A673 (cell line): Measurements from ENCODE around the gene MGST2. TPM values are rescaled to one million over a fixed set of nuclear protein-coding genes. Genes with fewer than 3 reads are reported as not detected.

Experiments used
- BruUV-seq: library from RNA; stranded (reverse); fragments of 400-500 nt; replicated peaks from 2 replicates; lab custom pipeline; 2021; lab: Mats Ljungman, UMichigan
- CTCF ChIA-PET: fragments of 300-600 bp; sonication (Branson Sonifier 250); formaldehyde crosslinking; loops from one replicate; lab custom pipeline; 2022; ENCODE audit warnings: antibody characterized with exemption; lab: Charles Lee
- POLR2A ChIA-PET: fragments of 300-600 bp; sonication (Branson Sonifier 250); formaldehyde crosslinking; loops from one replicate; lab custom pipeline; 2022; ENCODE audit warnings: antibody characterized with exemption; ENCODE audit not compliant: low non-redundant PET; lab: Charles Lee
- DNase-seq: peaks from one replicate; pipeline ENCODE4 v3.0.0-alpha.2; 2015; ENCODE audit warnings: low spot score
- H3K27ac ChIP-seq: fragments of 200-600 bp; sonication (generic); 2 replicates; pipeline ENCODE4 v1.5.1; 2016; ENCODE audit warnings: mixed run types, low read depth, mild to moderate bottlenecking, mixed read lengths, antibody characterized with exemption, low read length; ENCODE audit not compliant: poor library complexity, severe bottlenecking
- H3K27me3 ChIP-seq: fragments of 200-600 bp; sonication (generic); replicated peaks from 2 replicates; pipeline ENCODE4 v1.6.1; 2017; ENCODE audit warnings: mixed run types, low read depth, mild to moderate bottlenecking, mixed read lengths, antibody characterized with exemption, low read length; ENCODE audit not compliant: insufficient read depth, poor library complexity
- H3K36me3 ChIP-seq: fragments of 200-600 bp; sonication (generic); 2 replicates; pipeline ENCODE4 v1.6.1; 2016; ENCODE audit warnings: mixed run types, mild to moderate bottlenecking, mixed read lengths, antibody characterized with exemption, low read length; ENCODE audit not compliant: insufficient read depth, poor library complexity, severe bottlenecking
- H3K4me1 ChIP-seq: fragments of 200-600 bp; sonication (generic); 2 replicates; pipeline ENCODE4 v1.6.1; 2017; ENCODE audit warnings: mixed run types, mild to moderate bottlenecking, mixed read lengths, antibody characterized with exemption, low read length; ENCODE audit not compliant: insufficient read depth, poor library complexity, severe bottlenecking
- H3K4me3 ChIP-seq: fragments of 200-600 bp; sonication (generic); 2 replicates; pipeline ENCODE4 v1.5.1; 2016; ENCODE audit warnings: low read depth, mixed run types, mild to moderate bottlenecking, mixed read lengths, low read length; ENCODE audit not compliant: poor library complexity, severe bottlenecking
- H3K9me3 ChIP-seq: fragments of 200-600 bp; sonication (generic); 2 replicates; pipeline ENCODE4 v1.6.1; 2016; ENCODE audit warnings: mixed run types, low read depth, mild to moderate bottlenecking, mixed read lengths, antibody characterized with exemption, low read length; ENCODE audit not compliant: poor library complexity, severe bottlenecking
- CTCF ChIP-seq: fragments of 300-800, 200-600 bp; sonication (generic); conservative IDR thresholded peaks from 2 replicates; pipeline ENCODE4 v1.5.1; 2017; ENCODE audit warnings: low read depth, mild to moderate bottlenecking, antibody characterized with exemption, low read length, moderate library complexity, mixed read lengths
- EZH2 ChIP-seq: fragments of 200-600 bp; sonication (generic); IDR thresholded peaks from 2 replicates; pipeline ENCODE4 v1.6.1; 2017; ENCODE audit warnings: borderline replicate concordance, low read depth, mild to moderate bottlenecking, mixed read lengths, antibody characterized with exemption, low read length; ENCODE audit not compliant: poor library complexity, severe bottlenecking
- intact Hi-C: fragments of 100-400 bp; cut with micrococcal nuclease; formaldehyde crosslinking; loops from one replicate; pipeline ENCODE4 v1.10.0; 2022; ENCODE audit not compliant: unreplicated experiment
- total RNA-seq: library from RNA; stranded (reverse); gene quantifications from 2 replicates; pipeline ENCODE4 v1.2.3, GENCODE V29; 2021

The MGST2 gene
- total RNA-seq, 1 experiment from 2014 or later, result 7.0 TPM

- no peaks in the 10 kb centered on the region for H3K36me3 ChIP-seq
- intact Hi-C loops, result no loop called here
- H3K4me1 ChIP-seq, result peaks cover 4% of the 10 kb centered on the region
- no TSS peak for BruUV-seq
- CTCF ChIA-PET, result no interaction called here
- no peaks in the 10 kb centered on the region for H3K27me3 ChIP-seq
- POLR2A ChIA-PET, result no interaction called here
- DNase-seq, result no peak
- H3K9me3 ChIP-seq, result no peaks in the 10 kb centered on the region
- H3K27ac ChIP-seq, result no peak overlapping the region
- no peak overlapping the region for H3K4me3 ChIP-seq
- no peak for TF ChIP-seq EZH2
- no peak for TF ChIP-seq CTCF
These were observed 79.6 kb downstream of the MGST2 start for GRCh38 chr4:139745111-139745639.

DNA sequence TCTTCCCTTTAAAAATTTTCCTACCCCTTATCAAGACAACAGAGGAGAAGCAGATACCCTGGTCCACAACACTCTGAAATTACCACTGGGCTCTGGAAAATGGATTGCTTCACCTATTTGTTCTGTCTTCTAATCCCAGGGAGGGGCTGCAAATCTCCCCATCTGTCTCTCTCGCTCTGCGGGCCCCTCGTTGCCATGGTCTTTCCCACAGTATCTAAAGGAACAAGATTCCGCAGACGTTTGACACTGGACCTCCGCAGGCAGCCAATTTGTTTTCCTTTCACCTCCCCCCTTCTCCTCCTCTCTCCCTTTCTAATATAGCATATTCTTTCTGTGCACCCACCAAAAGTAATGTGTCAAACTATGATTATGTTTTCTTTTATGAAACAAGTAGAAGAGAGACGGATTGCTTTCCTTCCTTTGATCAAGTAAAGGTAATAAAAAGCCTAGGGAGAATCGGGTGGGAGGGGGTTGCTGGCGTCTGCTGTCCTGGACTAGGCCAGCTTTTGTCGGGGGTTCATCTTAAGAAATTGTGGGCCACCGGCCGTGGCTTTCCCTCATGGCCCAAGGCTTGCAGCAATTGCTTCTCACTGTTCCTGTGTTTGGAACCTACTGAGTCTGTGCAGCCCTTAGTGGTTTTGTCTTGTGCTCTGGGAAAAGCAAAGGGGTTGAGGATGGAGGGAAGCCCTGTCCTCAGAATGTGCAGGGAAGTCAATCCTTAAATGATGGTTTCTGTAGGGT lies 81.0 kb downstream of the MGST2 start:
- no peaks in the 10 kb centered on the region for H3K4me1 ChIP-seq
- no TSS peak for BruUV-seq
- H3K4me3 ChIP-seq, result no peak overlapping the region
- no peak overlapping the region for H3K27ac ChIP-seq
- intact Hi-C loops, result no loop called here
- POLR2A ChIA-PET, result no interaction called here
- TF ChIP-seq CTCF (no peak), EZH2 (no peak)
- CTCF ChIA-PET, result no interaction called here
- no peaks in the 10 kb centered on the region for H3K27me3 ChIP-seq
- no peaks in the 10 kb centered on the region for H3K36me3 ChIP-seq
- H3K9me3 ChIP-seq, result no peaks in the 10 kb centered on the region
- no peak for DNase-seq

GRCh38 chr4:139749338-139749737 lies 83.7 kb downstream of the MGST2 start:
- Histone ChIP-seq H3K36me3 (no peaks in the 10 kb centered on the region), H3K27me3 (no peaks in the 10 kb centered on the region), H3K4me1 (no peaks in the 10 kb centered on the region), H3K4me3 (no peak overlapping the region), H3K9me3 (no peaks in the 10 kb centered on the region), H3K27ac (no peak overlapping the region)
- TF ChIP-seq EZH2, result no peak
- ChIA-PET POLR2A (no interaction called here), CTCF (interaction anchor here (0.5 to 0.6 kb wide), 2 partner anchors 180 to 504 kb away, joined by 4 to 5 read pairs; no protein-coding TSS in a partner anchor)
- no peak for DNase-seq
- intact Hi-C loops, result no loop called here
- BruUV-seq, result no TSS peak
